Activated CD8-positive, alpha-beta memory T cell treated with anti-CD3 and anti-CD28 coated beads for 24 hours (primary cell): Measurements from ENCODE around the gene MED13L.

ENCODE experiments used
- DNase-seq: peaks from one replicate; pipeline ENCODE4 v3.0.0-alpha.2; 2020

MED13L gene

DNA sequence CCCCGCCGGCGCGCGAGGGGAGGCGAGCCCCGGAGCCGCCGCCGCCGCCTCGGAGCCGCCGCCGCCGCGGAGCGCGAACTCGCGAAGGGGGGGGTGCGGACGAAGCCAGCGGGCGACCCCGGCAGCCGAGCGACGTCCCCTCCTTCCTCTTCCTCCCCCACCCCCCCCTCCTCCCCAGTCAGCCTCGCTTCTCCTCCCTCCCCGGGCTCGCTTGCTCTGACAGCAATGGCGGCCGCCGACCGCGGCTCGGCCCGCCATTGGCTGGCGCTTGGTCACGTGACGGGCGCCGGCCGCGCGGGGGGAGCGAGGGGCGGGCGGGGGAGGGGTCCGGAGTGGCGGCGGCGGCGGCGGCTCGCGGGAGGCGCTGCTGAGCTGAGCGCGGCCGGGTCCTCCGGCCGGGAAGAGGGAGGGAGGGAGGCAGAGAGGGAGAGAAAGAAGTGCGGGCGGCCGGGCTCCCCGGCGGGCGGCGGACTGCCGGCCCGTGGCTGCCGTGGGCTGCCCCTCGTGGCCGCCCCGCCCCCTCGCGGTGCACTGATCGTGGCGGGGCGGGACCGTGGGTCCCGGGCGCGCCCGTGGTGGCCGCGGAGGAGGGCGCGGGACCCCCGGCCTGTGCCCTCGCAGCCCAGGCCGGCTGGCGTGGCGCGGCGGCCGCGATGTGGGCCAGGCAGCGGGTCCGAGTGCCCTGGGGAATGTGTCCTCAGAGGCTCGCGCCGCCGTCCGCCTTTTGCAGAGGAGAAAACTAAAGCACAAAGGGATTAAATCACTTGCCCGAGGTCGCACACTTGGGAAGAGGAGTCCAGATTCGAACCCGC lies at the start of gene MED13L:
Gene MED13L, minus strand, starts transcription at position 227 of the 812 bp plus-strand sequence. CDS start 562 bp downstream, outside the sequence.
- DNase-seq: peak; percentile 94

DNA sequence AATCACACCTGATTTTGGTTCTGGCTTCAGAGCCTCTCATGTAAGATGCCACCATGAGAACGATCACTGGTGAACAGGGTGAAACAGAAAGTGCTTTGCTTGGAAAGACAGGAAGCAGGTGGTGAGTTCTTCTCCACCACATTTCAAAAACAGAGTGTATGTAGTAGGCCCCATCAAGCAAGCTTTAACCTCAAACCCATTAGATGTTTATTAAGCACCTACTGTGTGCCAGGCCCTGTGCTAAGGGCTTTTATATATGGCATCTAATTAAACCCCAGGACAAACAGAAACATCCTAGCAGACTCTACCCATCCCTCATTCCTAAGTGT lies 47.8 kb upstream of the MED13L start:
- no peak for DNase-seq

DNA sequence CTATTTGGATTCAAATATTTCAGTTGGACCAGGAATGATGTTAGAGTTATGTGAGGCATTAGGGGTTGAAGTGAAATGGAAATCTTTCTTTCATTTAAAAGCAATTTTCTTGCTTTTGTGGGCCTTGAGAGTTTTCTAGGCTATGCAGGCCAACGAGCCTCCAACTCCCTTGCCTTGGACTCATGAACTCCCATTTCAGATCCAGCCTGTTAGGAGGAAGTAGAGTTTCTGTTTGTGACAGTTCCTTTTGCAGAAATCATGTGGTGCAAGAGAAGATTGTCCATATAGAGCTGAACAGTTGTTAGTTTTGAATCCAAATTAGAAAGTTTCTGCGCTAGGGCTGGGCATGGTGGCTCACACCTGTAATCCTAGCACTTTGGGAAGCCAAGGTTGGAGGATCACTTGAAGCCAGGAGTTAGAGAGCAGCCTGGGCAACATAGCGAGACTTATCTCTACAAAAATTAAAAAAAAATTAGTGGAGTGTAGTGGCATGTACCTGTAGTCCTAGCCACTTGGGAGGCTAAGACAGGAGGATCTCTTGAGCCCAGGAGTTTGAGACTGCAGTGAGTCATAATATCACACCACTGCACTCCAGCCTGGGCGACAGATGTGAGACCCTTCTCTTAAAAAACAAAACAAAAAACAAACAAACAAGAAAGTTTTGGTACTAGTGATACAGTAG lies 47.3 kb upstream of the MED13L start:
- DNase-seq: no peak

DNA sequence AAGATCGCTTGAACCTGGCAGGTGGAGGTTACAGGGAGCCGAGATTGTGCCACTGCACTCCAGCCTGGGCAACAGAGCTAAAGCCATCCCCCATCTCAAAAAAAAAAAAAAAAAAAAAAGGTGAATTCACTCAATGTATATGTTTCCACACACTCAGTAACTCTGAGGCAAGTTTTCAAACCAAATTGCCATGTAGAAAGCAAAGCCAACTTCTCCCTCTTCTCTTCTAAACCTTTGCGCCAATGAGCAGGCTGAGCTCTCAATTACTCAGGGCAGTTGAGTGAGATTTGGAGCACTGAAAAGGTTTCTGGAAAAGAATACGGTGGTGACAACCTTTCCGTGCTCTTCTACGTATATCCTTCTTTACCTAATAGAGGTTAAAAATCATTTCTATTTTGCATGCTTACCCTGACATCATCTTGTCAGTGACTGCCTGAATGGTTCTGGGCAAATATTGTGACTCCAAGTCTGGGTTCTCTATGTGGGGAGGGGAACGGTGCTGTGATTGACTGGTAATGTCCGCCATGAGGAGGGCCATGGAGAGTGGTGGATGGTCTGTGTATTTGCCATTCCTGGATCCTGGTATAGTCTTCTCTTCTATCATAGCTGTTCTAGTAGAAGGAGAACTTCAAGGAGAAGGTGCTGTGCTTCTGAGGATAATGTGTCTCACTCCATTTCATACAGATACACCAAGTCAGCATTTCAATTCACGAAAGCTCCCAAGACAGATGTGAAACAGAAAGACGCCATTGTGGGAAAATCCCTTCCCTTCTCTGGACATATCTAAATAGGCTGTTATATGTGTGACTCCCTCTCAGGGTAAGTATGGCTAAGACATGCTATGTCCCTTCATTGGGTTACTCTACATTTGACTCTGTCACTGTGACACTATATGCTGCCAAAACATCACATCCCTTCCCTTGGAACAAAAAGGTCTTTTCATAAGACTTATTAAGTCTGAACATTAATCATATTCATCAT lies 46.2 kb upstream of the MED13L start:
- DNase-seq: no peak

DNA sequence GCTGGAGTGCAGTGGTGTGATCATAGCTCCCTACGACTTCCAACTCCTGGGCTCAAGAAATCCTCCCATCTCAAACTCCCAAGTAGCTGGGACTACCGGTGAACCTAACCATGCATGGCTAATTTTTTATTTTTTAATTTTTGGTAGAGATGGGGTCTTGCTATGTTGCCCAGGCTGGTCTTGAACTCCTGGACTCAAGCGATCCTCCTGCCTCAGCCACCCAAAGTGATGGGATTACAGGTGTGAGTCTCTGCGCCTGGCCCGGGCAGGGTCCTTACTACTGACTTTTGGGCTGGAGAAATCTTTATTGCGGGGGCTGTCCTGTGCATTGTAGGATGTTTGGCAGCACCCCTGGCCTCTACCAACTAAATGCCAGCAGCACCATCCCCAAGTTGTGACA lies 44.4 kb upstream of the MED13L start:
- no peak for DNase-seq

DNA sequence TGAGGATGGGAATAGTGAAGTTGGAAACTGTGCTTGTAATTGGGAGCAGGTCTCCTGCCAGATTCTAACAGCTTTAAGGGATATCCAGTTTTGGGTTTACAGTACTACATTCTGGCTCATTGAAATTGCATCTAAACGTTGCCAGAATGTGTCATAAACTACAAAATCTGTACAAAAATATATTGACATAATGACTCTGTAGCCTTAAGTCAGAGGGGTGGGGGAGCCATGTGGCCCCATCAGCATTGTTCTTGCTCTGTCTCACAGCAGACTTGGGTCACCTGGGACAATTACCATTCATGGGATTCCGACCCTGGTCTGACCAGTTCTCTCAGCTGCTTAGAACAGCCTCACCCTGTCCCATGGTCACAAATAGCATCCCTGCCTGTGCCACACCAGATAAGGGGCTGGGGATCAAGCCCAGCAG lies 43.3 kb upstream of the MED13L start:
- DNase-seq: no peak

DNA sequence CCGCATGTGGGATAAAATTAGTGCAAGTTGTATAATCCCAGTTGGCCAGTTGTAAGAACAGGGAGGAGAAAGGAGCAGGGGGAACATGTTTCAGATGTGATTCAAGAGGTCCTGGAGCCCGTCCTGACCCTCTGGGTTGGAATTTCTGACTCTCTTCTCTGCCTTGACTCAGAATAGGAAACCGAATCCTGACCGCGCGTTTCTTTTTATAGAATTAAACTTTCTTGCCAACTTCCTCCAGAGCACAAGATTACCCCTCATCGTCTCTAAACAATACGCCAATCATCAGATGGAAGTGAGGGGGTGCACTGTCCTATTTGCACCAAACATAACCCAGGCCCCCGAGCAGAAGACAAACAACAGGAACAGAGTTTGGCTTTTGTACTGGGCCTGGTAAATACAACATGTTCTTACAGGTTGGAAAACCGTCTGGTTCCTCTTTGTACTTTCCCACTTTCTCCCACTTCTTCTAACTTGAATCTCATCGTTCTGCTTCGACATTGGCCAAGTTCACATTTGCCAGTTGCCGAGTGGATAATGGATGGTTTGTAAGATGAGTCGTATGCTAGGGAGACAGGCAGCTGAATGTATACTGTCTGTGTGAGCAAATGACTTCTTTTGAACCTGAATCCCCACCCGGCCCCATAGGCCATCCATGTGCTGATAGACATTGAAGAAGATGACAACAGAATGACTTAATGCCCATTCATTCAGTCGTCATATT lies 42.6 kb upstream of the MED13L start:
- peak; percentile 64 for DNase-seq

DNA sequence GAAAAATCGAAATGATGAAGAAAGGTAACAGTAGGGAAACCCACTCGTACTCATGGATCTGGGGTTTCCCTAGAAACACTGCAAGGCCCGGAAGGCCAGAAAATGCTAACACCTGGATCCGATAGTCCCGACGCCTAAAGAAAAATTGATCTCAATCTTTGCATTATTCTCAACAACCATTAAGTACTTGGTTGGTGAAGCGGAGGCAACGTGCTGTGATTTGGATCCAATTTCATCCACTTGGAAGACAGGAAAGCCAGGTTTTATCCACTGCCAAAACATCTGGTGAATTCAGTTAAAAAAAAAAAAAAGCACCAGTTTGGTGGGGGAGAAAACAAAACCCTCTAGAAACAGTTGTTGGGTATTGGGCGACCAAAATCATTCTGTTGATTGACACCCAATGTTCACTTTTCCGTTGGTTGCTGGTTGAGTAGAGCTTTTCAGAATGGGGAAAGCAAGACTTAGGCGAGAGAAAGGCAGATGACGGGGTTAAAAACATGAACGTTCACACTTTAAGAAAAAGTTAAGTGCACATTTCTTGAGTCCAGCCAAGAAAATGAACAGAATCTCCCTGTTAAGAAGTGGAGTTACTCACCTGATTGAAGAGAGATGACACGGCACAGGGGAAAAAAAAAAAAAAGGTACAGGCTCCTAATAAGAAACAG lies 41.9 kb upstream of the MED13L start:
- DNase-seq: no peak

DNA sequence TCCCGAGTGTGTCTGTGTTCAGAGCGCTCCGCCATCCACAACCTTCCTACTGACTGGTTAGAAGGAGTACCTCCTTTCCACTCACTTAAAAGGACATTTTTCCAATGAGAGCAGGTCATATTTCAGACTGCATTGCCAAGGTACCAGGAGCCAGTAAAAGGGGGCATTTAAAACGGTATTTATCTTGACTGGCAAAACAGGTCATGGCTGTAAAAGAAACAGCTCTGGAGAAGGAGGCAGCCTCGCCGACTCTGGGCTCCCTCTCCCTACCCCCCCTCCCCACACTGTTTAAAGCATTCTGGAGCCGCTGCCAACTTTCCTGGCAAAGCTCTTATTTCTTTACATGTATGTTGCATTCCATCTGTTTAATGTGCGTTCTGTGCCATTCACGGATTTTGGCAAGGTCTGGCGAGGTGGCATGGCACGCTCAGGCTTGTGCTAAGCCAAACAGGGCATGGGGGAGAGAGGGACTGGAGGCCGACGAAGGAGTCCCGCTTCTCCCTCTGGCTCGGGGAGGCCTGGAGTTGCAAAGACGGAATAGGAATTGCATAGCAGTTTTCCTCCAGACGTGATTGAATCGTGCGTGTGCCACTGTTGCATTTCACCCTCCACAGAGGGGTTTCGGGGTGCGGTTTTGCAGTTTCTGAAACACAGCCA lies 41.2 kb upstream of the MED13L start:
- DNase-seq: no peak

DNA sequence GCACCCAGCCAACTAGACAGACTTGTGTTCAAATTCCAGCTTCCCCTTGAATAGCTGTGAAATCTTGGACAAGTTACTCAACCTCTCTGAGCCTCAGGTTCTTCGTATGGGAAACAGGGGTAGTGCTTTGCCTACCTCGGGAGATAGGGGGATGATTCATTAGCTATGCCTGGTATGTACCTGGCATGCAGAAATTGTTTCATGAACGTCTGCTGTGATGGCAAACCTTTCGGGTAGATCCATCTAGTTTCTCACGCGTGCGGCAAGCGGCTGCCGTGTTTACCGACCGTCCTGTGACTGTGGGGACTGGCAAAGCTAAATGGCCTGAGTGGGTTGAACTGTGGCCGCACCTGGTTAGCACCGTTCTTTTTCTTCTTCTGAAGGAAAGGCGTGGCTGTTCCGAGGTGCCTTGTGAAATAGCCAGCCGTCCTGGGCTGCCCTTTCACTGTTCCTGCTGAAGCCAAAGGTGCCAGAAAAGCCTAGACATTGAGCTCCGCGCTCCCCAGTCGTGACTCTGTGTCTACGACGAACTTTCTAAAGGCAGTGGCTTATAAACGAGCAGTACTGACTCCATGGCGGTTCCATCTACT lies 40.6 kb upstream of the MED13L start:
- no peak for DNase-seq

DNA sequence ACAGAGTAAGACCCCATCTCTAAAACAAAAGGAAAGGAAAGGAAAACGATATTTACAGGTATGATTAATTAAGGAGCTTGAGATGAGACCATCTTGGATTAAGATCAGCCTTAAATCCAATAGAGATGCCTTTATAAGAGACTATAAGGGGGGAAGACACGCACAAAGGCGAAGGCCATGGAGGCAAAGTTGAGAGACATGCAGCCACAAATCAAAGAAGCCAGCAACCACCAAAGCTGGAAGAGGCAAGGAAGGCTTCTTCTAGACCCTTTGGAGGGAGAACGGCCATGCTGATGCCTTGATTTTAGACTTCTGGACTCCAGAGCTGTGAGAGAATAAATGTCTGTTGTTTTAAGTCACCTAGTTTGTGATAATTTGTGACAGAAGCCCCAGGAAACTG lies 39.6 kb upstream of the MED13L start:
- no peak for DNase-seq

DNA sequence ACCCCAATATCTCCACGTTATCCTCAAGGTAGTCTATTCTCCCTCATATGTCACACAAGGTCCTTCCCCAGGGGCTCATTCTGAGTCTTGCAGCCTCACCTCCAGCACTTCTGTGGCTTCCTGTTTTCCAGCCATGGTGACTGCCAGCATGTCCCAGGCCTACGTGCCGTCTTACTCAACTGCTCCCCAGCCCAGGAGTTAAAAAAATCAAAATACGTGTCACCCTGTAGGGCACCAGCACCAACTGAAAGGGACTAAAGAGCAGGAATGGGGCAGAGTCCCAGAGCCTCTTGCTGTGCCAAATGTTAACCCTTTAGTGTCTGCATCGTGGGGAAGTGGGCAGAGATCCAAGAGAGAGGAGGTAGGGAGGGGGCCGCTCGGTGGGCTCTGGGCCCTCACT lies 37.0 kb upstream of the MED13L start:
- no peak for DNase-seq

DNA sequence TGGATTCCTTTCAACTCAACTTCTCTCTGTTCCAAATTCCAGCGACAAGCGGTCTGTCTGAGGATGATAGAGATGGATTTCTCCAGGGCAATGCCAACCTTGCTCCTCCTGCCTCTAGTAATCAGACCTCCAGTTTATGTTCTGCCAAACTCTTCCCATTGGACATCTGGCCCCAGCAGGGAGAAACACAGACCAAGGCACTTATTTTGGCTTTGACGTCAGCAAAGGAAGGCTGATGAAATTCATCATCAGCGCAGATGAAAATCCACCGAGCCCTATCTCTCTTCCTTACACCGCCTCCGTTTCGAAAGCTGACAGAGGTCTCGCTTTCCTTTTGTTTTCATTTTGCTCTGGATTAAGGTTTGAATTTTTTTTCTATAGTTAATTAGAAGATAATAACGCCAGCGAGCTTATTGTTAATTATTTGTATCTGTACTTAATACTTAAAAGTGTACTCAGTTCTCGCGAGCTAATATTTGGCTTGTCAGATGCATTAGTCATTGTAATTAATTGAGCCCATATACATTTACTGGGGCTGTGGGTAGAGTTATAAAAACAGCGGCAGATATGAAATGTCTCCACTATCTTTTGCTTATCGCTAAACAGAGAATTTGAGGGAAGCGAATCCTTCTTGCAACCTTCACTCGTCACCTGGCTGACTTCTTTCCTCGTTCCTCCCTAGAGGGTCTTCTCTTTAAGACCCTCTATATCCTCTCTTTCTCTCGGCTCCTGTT lies 35.9 kb upstream of the MED13L start:
- DNase-seq: no peak

DNA sequence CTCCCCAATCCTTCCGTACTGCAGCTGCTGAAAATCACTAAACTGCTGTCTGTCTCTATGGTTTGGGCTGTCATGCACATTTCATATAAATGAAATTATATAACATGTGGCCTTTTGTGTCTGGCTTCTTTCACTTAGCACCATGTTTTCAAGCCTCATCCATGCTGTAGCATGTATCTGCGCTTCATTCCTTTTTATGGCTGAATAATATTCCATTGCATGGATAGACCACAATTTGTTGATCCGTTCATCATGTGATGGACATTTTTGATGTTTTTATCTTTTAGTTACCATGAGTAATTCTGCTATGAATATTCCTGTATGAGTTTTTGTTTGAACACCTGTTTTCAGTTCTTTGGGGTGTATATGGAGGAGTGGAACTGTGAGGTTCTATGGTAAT lies 32.6 kb upstream of the MED13L start:
- no peak for DNase-seq

DNA sequence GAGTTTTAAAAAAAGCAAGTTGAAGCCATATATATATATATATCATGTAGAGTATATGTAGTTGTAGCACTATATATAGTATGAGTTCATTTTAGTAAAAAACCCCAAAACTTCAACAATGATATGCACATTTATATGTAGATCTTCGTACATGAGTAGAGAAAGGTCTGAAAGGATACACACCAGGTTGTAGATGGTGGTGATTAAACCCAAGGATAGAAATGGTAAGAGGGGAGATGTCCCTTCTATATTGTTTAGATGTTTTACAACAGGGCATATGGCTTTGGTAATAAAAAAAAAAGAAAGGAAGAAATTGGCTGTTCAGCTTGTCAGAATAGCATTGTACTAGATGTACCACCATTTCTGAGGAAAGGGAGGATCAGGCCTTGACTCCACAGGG lies 31.9 kb upstream of the MED13L start:
- no peak for DNase-seq

DNA sequence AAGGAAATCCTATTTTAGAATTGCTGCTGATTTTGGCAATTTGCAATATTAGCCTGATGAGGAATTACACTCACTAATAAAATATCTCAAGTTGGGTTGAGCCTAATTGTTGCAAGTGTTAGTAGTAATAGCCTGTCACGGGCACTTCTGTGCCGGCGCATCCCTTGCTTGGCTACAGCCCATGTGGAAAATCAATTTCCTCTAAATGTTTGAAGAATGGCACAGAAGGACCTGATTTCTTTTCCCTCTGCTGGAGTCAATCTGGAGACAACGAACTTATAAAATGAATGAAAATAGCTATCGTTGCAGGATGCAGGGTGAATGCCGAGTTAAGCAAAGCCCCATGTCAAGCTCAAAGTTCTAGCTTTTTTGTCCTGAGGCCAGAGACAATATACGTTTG lies 31.2 kb upstream of the MED13L start:
- DNase-seq: no peak

DNA sequence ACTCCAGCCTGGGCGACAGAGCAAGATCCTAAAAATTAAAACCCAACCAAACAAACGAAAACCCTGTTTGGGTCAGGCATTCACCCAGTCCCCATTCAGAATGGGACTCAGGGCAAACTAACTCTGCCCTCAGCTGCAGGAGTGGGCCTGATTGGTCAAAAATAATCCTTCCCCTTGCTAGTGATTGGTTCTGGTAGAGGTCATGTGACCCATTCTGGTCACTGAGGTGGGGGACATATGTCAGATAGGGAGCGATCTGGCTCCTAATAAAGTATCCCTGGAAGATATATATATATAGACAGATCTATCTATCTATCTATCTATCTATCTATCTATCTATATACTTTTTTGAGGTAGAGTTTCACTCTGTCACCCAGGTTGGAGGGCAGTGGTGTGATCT lies 29.5 kb upstream of the MED13L start:
- no peak for DNase-seq

DNA sequence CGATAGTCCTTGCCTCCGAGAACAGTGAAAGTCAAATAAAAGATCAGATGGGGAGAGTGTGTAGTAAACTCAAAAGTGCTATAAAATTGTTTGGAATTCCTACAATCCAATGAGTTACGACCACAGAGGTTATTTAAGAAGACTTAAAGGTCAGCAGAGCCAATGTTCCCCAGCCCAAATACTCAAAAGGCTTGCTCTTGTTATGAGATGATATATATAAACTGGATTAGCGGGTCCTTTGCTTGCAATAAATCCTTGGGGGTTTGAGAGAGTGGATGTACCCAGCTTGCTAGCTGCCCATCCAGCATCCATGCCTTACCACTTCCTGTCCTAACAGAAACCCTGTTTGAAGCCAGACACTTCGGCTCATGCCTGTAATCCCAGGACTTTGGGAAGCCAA lies 29.0 kb upstream of the MED13L start:
- no peak for DNase-seq

DNA sequence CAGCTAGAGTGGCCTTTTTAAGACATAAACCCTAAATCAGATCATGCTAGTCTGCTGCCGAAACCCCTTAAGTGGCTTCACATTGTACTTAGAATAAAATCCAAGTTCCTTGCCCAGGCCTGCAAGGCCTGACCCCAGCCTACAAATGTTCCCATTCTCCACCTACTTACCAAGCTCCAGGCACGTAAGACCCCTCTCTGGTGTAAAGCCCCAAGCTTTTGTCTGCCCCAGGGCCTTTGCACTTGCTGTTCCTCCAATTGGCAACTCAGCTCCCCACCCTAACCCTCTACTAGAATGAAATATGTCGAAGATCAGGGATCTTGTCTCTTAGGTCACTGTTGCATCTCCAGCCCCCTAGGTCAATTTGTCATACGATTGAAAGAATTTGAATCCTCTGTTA lies 27.1 kb upstream of the MED13L start:
- DNase-seq: no peak

DNA sequence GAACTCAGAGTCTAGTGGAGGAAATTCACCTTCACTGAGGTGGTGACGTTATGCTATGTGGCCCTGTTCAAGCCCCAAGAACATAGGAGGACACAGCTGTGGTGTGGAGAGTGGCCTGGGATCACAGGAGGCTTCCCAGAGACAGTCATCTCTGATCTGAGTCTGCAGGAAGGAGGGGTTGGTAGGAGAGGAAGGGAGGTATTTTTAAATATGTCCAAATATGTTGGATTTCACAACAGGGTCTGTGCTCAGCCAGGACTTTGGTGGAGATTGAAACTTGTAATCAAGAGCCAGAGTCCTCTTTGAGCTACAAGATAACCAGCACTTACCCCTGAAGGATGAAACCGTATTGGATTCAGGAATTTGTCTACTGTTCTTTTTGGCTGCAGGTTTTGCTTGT lies 26.4 kb upstream of the MED13L start:
- no peak for DNase-seq

DNA sequence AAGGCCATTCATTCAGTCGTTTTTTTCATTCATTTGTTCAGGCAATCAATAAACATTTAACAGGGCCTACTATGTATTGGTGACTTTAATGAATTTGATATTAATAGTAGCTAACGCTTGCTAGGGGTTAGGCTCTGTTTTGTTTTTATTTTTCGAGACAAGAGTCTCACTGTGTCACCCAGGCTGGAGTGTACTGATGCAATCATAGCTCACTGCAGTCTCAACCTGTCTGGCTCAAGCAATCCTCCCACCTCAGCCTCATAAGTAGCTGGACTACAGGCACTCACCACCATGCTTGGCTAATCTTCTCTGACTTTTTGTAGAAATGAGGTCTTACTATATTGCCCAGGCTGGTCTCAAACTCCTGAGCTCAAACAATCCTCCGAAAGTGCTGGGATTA lies 25.6 kb upstream of the MED13L start:
- DNase-seq: no peak
